MV-4-11 (cell line): ENCODE data around the gene OLFML2A.

Source experiments
- DNase-seq: peaks from one replicate; lab custom pipeline; 2025; lab: John Stamatoyannopoulos, UW

Gene OLFML2A

GRCh38 chr9:124761196-124761595 lies 15.7 kb upstream of the OLFML2A start:
- no peak for DNase-seq

- no peak for DNase-seq
Measured at GRCh38 chr9:124761710-124762109, 15.2 kb upstream of the OLFML2A start.

- no peak for DNase-seq
Measured at GRCh38 chr9:124762633-124763032, 14.3 kb upstream of the OLFML2A start.

- peak; percentile 28 for DNase-seq
Measured at GRCh38 chr9:124764774-124765438, 12.0 kb upstream of the OLFML2A start.

- no peak for DNase-seq
Measured at GRCh38 chr9:124765439-124765835, 11.5 kb upstream of the OLFML2A start.

GRCh38 chr9:124766326-124766725 lies 10.6 kb upstream of the OLFML2A start:
- no peak for DNase-seq

GRCh38 chr9:124766815-124767554 lies 9.9 kb upstream of the OLFML2A start:
- DNase-seq = peak; percentile 8

- no peak for DNase-seq
Measured at GRCh38 chr9:124767821-124768220, 9.1 kb upstream of the OLFML2A start.

GRCh38 chr9:124768334-124768733 lies 8.6 kb upstream of the OLFML2A start:
- DNase-seq = peak; percentile 23

- no peak for DNase-seq
Measured at GRCh38 chr9:124768750-124769548, 8.0 kb upstream of the OLFML2A start.

GRCh38 chr9:124769549-124770358 lies 7.2 kb upstream of the OLFML2A start:
- DNase-seq = no peak

GRCh38 chr9:124770359-124771020 lies 6.4 kb upstream of the OLFML2A start:
- no peak for DNase-seq

- DNase-seq = peak; percentile 94
Measured at GRCh38 chr9:124771021-124771866, 5.7 kb upstream of the OLFML2A start, which contains the start of gene NR6A1. NR6A1 (minus strand) TSS chr9:124771311.

GRCh38 chr9:124771867-124772679 lies 4.9 kb upstream of the OLFML2A start:
- DNase-seq = peak; percentile 22

GRCh38 chr9:124772877-124773276 lies 4.1 kb upstream of the OLFML2A start:
- DNase-seq = peak; percentile 69

- no peak for DNase-seq
Measured at GRCh38 chr9:124773473-124774128, 3.3 kb upstream of the OLFML2A start.

- DNase-seq = peak; percentile 76
Measured at GRCh38 chr9:124774129-124774978, 2.6 kb upstream of the OLFML2A start.

- no peak for DNase-seq
Measured at GRCh38 chr9:124776618-124776953, 347 bp upstream of the OLFML2A start.
